Measurements from ENCODE around the gene RAB11FIP5. TPM values are rescaled to one million over a fixed set of nuclear protein-coding genes. Genes with fewer than 3 reads are reported as not detected.

RAB11FIP5 gene
- total and polyA plus RNA-seq, 2 donors from 2014 or later, result 49.6 to 57.1 TPM

GRCh38 chr2:73089270-73090030 lies 23.3 kb downstream of the RAB11FIP5 start:
- no peak overlapping the region for H3K9ac ChIP-seq (ENCODE audit: low read length in 3 of 3)
- H3K9me3 ChIP-seq (ENCODE audit: control insufficient read depth in 2 of 3, insufficient read depth in 1 of 3, low read length in 3 of 3), result no peaks in the 10 kb centered on the region
- H3K27ac ChIP-seq (ENCODE audit: low read depth in 2 of 2, low read length in 2 of 2), result peak overlapping the region in 1 of 2 donors; percentile 52
- intact Hi-C loops (cut with DNase I), result loop anchor here (5.0 kb wide), 1 partner anchor 73 kb away; no protein-coding TSS in a partner anchor
- H3K4me3 ChIP-seq (ENCODE audit: low read length in 3 of 3), result no peak overlapping the region
- H3K36me3 ChIP-seq (ENCODE audit: control insufficient read depth in 2 of 3, insufficient read depth in 3 of 3, low read length in 3 of 3), result peaks cover 0 to 19% (median 10%) of the 10 kb centered on the region in 3 donors
- peak in 4 of 5 donors; percentile 41 to 84 (median 49) for DNase-seq
- no peak for TF ChIP-seq CTCF (IDR thresholded peaks at IDR 0.05; ENCODE audit: borderline replicate concordance, extremely low read depth, insufficient read depth)
- H3K27me3 ChIP-seq (ENCODE audit: control insufficient read depth, insufficient read depth, low read length), result no peaks in the 10 kb centered on the region
- no peak for FAIRE-seq
- H3K4me1 ChIP-seq (ENCODE audit: control insufficient read depth in 2 of 3, insufficient read depth in 2 of 3, low read depth in 1 of 3, low read length in 3 of 3), result peaks cover 2 to 72% (median 64%) of the 10 kb centered on the region in 3 donors

- H3K36me3 ChIP-seq (ENCODE audit: control insufficient read depth in 2 of 3, insufficient read depth in 3 of 3, low read length in 3 of 3), result peaks cover 0 to 19% (median 12%) of the 10 kb centered on the region in 3 donors
- intact Hi-C loops (cut with DNase I), result loop anchor here (5.0 kb wide), 1 partner anchor 74 kb away; no protein-coding TSS in a partner anchor
- H3K4me1 ChIP-seq (ENCODE audit: control insufficient read depth in 2 of 3, insufficient read depth in 2 of 3, low read depth in 1 of 3, low read length in 3 of 3), result peaks cover 2 to 75% (median 65%) of the 10 kb centered on the region in 3 donors
- DNase-seq (peak in 1 of 5 donors; percentile 68), FAIRE-seq (no peak)
- H3K4me3 ChIP-seq (ENCODE audit: low read length in 3 of 3), result no peak overlapping the region
- H3K9me3 ChIP-seq (ENCODE audit: control insufficient read depth in 2 of 3, insufficient read depth in 1 of 3, low read length in 3 of 3), result no peaks in the 10 kb centered on the region
- H3K27me3 ChIP-seq (ENCODE audit: control insufficient read depth, insufficient read depth, low read length), result no peaks in the 10 kb centered on the region
- TF ChIP-seq CTCF (IDR thresholded peaks at IDR 0.05; ENCODE audit: borderline replicate concordance, extremely low read depth, insufficient read depth), result no peak
- peak overlapping the region in 1 of 2 donors; percentile 52 for H3K27ac ChIP-seq (ENCODE audit: low read depth in 2 of 2, low read length in 2 of 2)
- H3K9ac ChIP-seq (ENCODE audit: low read length in 3 of 3), result no peak overlapping the region
These were observed 24.0 kb downstream of the RAB11FIP5 start for GRCh38 chr2:73088703-73089102.

- intact Hi-C loops (cut with DNase I), result loop anchor here (5.0 kb wide), 1 partner anchor 74 kb away; no protein-coding TSS in a partner anchor
- H3K4me3 ChIP-seq (ENCODE audit: low read length in 3 of 3), result no peak overlapping the region
- no peak for TF ChIP-seq CTCF (IDR thresholded peaks at IDR 0.05; ENCODE audit: borderline replicate concordance, extremely low read depth, insufficient read depth)
- no peaks in the 10 kb centered on the region for H3K27me3 ChIP-seq (ENCODE audit: control insufficient read depth, insufficient read depth, low read length)
- no peak for FAIRE-seq
- H3K4me1 ChIP-seq (ENCODE audit: control insufficient read depth in 2 of 3, insufficient read depth in 2 of 3, low read depth in 1 of 3, low read length in 3 of 3), result peaks cover 2 to 76% (median 65%) of the 10 kb centered on the region in 3 donors
- peaks cover 0 to 19% (median 12%) of the 10 kb centered on the region in 3 donors for H3K36me3 ChIP-seq (ENCODE audit: control insufficient read depth in 2 of 3, insufficient read depth in 3 of 3, low read length in 3 of 3)
- DNase-seq, result peak in 1 of 5 donors; percentile 55
- H3K9ac ChIP-seq (ENCODE audit: low read length in 3 of 3), result no peak overlapping the region
- no peak overlapping the region for H3K27ac ChIP-seq (ENCODE audit: low read depth in 2 of 2, low read length in 2 of 2)
- H3K9me3 ChIP-seq (ENCODE audit: control insufficient read depth in 2 of 3, insufficient read depth in 1 of 3, low read length in 3 of 3), result no peaks in the 10 kb centered on the region
These were observed 24.5 kb downstream of the RAB11FIP5 start for GRCh38 chr2:73088211-73088610.

Data from kidney (tissue), 14 donors.